Measurements from ENCODE around the gene SH3GL2. TPM values are rescaled to one million over a fixed set of nuclear protein-coding genes. Genes with fewer than 3 reads are reported as not detected.

SH3GL2 gene
- total RNA-seq, 4 donors from 2014 or later = not detected

DNA sequence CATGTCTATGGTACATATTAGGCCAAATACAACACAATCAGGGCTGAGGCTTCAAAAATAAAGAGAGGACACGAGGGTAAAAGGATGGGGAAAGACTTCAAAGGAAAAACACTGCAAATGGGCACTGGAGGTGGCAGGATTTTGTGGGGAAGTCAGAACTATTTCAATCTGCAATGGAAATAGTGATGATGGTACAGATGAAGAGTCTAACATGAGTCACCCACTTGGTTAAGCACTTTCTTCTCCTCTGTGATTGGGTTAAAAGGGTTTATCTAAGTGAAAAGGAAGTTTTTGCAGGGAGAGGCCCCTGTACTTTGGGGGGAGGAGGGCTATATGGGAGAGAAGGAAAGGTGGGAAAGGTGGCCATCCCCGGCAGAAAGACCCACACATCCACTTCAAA lies 4.5 kb upstream of the SH3GL2 start:
- Histone ChIP-seq H3K27me3 (peaks cover 0 to 15% of the 10 kb centered on the region in 2 donors), H3K36me3 (no peaks in the 10 kb centered on the region), H3K9me3 (no peaks in the 10 kb centered on the region), H3K4me3 (no peak overlapping the region), H3K4me1 (peaks cover 0 to 13% (median 6%) of the 10 kb centered on the region in 4 donors), H3K27ac (no peak overlapping the region)
- WGBS, 2 donors = 52 to 64% methylated on average over 2 of the region's 2 CpGs
- DNase-seq (ENCODE audit: low spot score in 2 of 2) = no peak
- TF ChIP-seq EP300 (IDR thresholded peaks at IDR 0.05) (no peak), POLR2A (IDR thresholded peaks at IDR 0.05) (no peak)
- TF ChIP-seq, protein P1, sequence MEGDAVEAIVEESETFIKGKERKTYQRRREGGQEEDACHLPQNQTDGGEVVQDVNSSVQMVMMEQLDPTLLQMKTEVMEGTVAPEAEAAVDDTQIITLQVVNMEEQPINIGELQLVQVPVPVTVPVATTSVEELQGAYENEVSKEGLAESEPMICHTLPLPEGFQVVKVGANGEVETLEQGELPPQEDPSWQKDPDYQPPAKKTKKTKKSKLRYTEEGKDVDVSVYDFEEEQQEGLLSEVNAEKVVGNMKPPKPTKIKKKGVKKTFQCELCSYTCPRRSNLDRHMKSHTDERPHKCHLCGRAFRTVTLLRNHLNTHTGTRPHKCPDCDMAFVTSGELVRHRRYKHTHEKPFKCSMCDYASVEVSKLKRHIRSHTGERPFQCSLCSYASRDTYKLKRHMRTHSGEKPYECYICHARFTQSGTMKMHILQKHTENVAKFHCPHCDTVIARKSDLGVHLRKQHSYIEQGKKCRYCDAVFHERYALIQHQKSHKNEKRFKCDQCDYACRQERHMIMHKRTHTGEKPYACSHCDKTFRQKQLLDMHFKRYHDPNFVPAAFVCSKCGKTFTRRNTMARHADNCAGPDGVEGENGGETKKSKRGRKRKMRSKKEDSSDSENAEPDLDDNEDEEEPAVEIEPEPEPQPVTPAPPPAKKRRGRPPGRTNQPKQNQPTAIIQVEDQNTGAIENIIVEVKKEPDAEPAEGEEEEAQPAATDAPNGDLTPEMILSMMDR (IDR thresholded peaks at IDR 0.05) = no peak

DNA sequence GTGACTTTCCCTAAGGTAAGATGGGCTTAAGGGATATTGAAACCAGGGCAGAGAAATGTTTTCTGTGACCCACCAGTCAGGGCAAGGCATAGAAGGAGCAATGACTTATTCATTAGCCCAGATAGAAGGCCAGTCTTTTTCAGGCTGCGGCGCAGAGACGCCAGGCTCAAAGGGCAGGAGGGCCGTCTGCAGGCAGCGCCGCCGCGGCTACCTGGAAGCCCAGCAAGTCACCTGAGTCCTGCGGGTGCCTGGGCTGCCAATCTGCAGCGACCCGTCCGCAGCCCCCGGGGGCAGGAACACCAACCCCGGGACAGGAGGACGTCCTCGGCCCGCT lies 322 bp upstream of the SH3GL2 start:
- DNase-seq (ENCODE audit: low spot score in 2 of 2) = no peak
- Histone ChIP-seq H3K4me3 (peak overlapping the region; percentile 16 to 52 (median 24)), H3K4me1 (peaks cover 0 to 16% (median 6%) of the 10 kb centered on the region in 4 donors), H3K9me3 (no peaks in the 10 kb centered on the region), H3K36me3 (no peaks in the 10 kb centered on the region), H3K27ac (no peak overlapping the region), H3K27me3 (peaks cover 0 to 33% of the 10 kb centered on the region in 2 donors)
- WGBS, 2 donors = 4 to 7% methylated on average over 11 to 16 of the region's 17 CpGs
- TF ChIP-seq POLR2A (IDR thresholded peaks at IDR 0.05) (no peak), EP300 (IDR thresholded peaks at IDR 0.05) (no peak)
- TF ChIP-seq, protein P1 (IDR thresholded peaks at IDR 0.05) = no peak

GRCh38 chr9:17580119-17580518 lies 1.3 kb downstream of the SH3GL2 start:
- Histone ChIP-seq H3K4me3 (no peak overlapping the region), H3K27me3 (peaks cover 0 to 33% of the 10 kb centered on the region in 2 donors), H3K36me3 (no peaks in the 10 kb centered on the region), H3K9me3 (no peaks in the 10 kb centered on the region), H3K27ac (no peak overlapping the region), H3K4me1 (peaks cover 0 to 16% (median 6%) of the 10 kb centered on the region in 4 donors)
- TF ChIP-seq EP300 (IDR thresholded peaks at IDR 0.05) = no peak
- TF ChIP-seq, protein P1 (IDR thresholded peaks at IDR 0.05) = no peak
- TF ChIP-seq POLR2A (IDR thresholded peaks at IDR 0.05) = no peak
- 76 to 77% methylated on average over 9 of the region's 9 CpGs for WGBS, 2 donors
- no peak for DNase-seq (ENCODE audit: low spot score in 2 of 2)

GRCh38 chr9:17587113-17587512 lies 8.2 kb downstream of the SH3GL2 start:
- TF ChIP-seq POLR2A (IDR thresholded peaks at IDR 0.05) = no peak
- TF ChIP-seq, protein P1 (IDR thresholded peaks at IDR 0.05) = no peak
- no peak for TF ChIP-seq EP300 (IDR thresholded peaks at IDR 0.05)
- Histone ChIP-seq H3K36me3 (no peaks in the 10 kb centered on the region), H3K9me3 (no peaks in the 10 kb centered on the region), H3K27me3 (no peaks in the 10 kb centered on the region), H3K4me1 (no peaks in the 10 kb centered on the region), H3K27ac (no peak overlapping the region), H3K4me3 (no peak overlapping the region)
- WGBS, 2 donors = 74 to 75% methylated on average over 5 of the region's 5 CpGs
- DNase-seq (ENCODE audit: low spot score in 2 of 2) = no peak

DNA sequence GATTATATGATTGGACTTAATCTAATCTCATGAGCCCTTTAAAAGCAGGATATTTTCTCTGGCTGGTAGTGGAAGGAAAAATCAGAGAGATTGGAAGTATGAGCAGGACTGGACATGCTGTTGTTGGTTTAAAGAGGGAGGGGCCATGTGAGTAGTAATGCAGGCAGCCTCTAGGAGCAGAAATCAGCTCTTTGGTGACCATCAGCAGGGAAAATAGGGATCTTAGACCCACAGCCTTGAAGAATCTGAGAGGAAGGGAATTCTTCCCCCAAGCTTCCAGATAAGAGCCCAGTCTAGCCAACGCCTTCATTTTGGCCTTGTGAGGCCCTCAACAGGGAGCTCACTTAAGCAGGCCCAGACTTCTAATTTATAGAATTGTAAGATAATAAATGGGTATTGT lies 9.5 kb downstream of the SH3GL2 start:
- DNase-seq (ENCODE audit: low spot score in 2 of 2) = no peak
- Histone ChIP-seq H3K36me3 (no peaks in the 10 kb centered on the region), H3K4me1 (no peaks in the 10 kb centered on the region), H3K9me3 (no peaks in the 10 kb centered on the region), H3K27ac (no peak overlapping the region), H3K27me3 (no peaks in the 10 kb centered on the region), H3K4me3 (no peak overlapping the region)
- TF ChIP-seq EP300 (IDR thresholded peaks at IDR 0.05) (no peak), POLR2A (IDR thresholded peaks at IDR 0.05) (no peak)
- TF ChIP-seq, protein P1 (IDR thresholded peaks at IDR 0.05) = no peak
- 68 to 73% methylated on average over 1 of the region's 1 CpG for WGBS, 2 donors
